ENCODE results near the gene VPS13C. TPM values are rescaled to one million over a fixed set of nuclear protein-coding genes. Genes with fewer than 3 reads are reported as not detected.

The VPS13C gene
- total RNA-seq, 1 donor from 2014 or later = 38.7 TPM

DNA sequence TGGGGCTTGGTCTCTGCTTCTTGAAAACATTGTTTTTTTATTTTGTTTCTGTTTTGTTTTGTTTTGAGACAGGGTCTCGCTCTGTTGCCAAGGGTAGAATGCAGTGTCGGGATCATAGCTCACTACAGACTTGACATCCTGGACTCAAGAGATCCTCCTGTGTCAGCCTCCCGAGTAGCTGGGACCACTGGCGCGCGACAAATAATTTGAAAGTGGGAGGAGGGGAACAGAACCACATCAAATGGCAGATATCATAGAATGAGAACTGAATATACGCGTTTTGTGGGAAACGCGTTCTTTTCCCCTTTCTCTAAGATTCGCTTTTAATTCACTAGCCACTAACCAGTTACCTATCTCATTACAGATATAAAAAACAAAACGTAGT is 641 bp upstream of the VPS13C start:
- H3K9me3 Mint-ChIP-seq = no peaks in the 10 kb centered on the region

DNA sequence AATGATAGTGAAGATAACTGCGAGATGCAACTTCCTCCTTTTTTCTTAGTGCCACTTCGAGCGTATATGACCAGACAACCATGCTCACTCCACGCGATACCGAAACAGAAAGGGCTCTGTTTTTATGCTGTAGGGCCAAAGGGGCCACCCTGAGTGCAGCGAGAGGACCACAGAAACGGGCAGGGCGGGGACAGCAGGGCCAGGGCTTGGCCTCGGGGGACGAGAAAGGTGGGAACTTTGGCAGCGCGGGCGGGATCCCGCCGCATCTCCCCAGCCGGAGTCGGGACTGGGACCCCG is 483 bp downstream of the VPS13C start:
- Mint-ChIP-seq H3K27me3 (peaks cover 42% of the 10 kb centered on the region), H3K4me1 (ENCODE audit: unreplicated experiment) (peaks cover 13% of the 10 kb centered on the region), H3K4me3 (peak overlapping the region; percentile 96), H3K36me3 (peaks cover 3% of the 10 kb centered on the region), H3K27ac (peak overlapping the region; percentile 91), H3K9me3 (no peaks in the 10 kb centered on the region)
- no peak for TF ChIP-seq CTCF (conservative IDR thresholded peaks at IDR 0.05)
- DNase-seq (ENCODE audit: extremely low spot score, unreplicated experiment) = no peak

More for the DNA sequence above, 641 bp upstream of the VPS13C start:
- peaks cover 13% of the 10 kb centered on the region for H3K4me1 Mint-ChIP-seq (ENCODE audit: unreplicated experiment)
- H3K36me3 Mint-ChIP-seq = peaks cover 3% of the 10 kb centered on the region
- H3K27me3 Mint-ChIP-seq = peaks cover 50% of the 10 kb centered on the region
- TF ChIP-seq CTCF (conservative IDR thresholded peaks at IDR 0.05) = no peak
- DNase-seq (ENCODE audit: extremely low spot score, unreplicated experiment) = no peak
- peak overlapping the region; percentile 96 for H3K4me3 Mint-ChIP-seq
- H3K27ac Mint-ChIP-seq = peak overlapping the region; percentile 91

DNA sequence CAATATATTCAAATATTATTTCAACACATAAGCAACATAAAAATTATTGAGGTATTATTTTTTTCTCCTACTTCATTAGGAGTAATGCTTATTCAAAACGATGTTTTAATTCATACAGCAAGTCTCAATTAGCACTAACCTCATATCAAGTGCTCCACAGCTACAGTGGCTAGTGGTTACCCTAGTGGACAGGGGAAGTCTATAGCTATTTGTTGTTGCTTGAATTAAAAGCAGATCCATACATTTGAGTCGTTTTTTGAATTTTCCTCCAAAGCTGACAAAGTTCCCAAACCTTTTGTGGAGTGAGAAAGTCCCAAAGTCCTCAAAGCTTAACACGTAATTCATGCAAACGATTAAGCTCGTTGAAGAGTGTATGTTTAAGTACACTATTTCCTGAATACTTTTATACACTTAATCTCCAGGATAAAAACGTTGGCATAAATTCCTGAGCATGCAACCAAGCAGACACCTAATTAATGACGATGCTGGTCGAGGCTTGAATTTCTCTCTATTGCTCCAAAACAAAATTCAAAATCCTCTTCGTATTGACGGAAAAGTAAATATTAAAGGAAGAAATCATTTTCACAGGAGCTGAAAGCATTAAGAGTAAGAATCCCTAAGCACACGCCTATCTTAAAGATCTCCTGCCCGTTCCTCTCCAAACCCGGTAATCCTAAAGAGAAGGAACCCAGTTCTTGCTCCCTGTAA is 985 bp downstream of the VPS13C start:
- Mint-ChIP-seq H3K4me3 (peak overlapping the region; percentile 96), H3K36me3 (peaks cover 3% of the 10 kb centered on the region), H3K9me3 (no peaks in the 10 kb centered on the region), H3K4me1 (ENCODE audit: unreplicated experiment) (peaks cover 18% of the 10 kb centered on the region), H3K27me3 (peaks cover 40% of the 10 kb centered on the region), H3K27ac (peak overlapping the region; percentile 91)
- no peak for DNase-seq (ENCODE audit: extremely low spot score, unreplicated experiment)
- TF ChIP-seq CTCF (conservative IDR thresholded peaks at IDR 0.05) = peak; percentile 66

GRCh38 chr15:62058327-62059028 is 1.8 kb downstream of the VPS13C start:
- no peaks in the 10 kb centered on the region for H3K9me3 Mint-ChIP-seq
- DNase-seq (ENCODE audit: extremely low spot score, unreplicated experiment) = no peak
- H3K27me3 Mint-ChIP-seq = peaks cover 32% of the 10 kb centered on the region
- H3K4me3 Mint-ChIP-seq = peak overlapping the region; percentile 58
- H3K27ac Mint-ChIP-seq = no peak overlapping the region
- no peak for TF ChIP-seq CTCF (conservative IDR thresholded peaks at IDR 0.05)
- H3K4me1 Mint-ChIP-seq (ENCODE audit: unreplicated experiment) = peaks cover 18% of the 10 kb centered on the region
- peaks cover 3% of the 10 kb centered on the region for H3K36me3 Mint-ChIP-seq

DNA sequence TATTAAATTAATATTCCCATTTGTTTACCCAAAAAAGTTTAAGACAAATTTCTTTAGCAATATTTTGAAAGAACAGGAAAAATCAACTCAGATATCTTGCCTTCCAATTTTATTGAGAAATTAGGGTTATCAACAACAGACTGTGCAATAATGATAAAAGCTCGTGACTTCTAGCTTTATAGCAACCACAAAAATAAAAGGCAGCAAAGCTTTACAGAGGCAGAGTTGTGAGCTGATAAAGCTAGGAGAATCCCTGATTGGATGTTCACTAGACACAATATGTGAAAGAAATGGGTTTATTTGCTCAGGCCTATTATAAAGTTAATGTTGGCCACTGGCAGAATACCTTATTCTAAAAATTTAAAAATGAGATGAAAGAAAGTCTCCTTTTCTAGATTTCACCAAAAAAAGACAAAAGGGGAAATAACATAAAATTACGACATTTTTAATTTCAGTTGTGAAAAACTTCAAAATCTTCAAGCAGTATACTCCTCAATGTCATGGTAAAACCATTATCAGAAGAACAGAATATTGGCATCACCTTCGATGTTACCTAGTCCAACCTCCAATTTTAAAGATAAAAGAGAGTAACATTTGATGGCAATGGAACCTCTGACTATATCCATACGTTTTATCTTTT is 2.8 kb downstream of the VPS13C start:
- TF ChIP-seq CTCF (conservative IDR thresholded peaks at IDR 0.05) = no peak
- peaks cover 22% of the 10 kb centered on the region for H3K27me3 Mint-ChIP-seq
- no peak overlapping the region for H3K4me3 Mint-ChIP-seq

More for the DNA sequence above, 2.8 kb downstream of the VPS13C start:
- peaks cover 3% of the 10 kb centered on the region for H3K36me3 Mint-ChIP-seq
- H3K9me3 Mint-ChIP-seq = no peaks in the 10 kb centered on the region
- no peak overlapping the region for H3K27ac Mint-ChIP-seq
- peaks cover 21% of the 10 kb centered on the region for H3K4me1 Mint-ChIP-seq (ENCODE audit: unreplicated experiment)
- DNase-seq (ENCODE audit: extremely low spot score, unreplicated experiment) = no peak
